Activated naive CD4-positive, alpha-beta T cell treated with anti-CD3 and anti-CD28 coated beads, Interleukin-2, amount 10 ng/mL, durations not matched to agents 7 days and 5 days (primary cell): Measurements from ENCODE around the gene HSD3B7.

Experiments
- CTCF ChIA-PET: fragments of 350-600 bp; sonication (Branson Sonifier 250); formaldehyde crosslinking; loops from one replicate; lab custom pipeline; 2021; ENCODE audit warnings: antibody characterized with exemption; lab: Charles Lee
- DNase-seq: peaks from one replicate; pipeline ENCODE4 v3.0.0-alpha.2; 2020
- H3K27ac Mint-ChIP-seq: one replicate; pipeline ENCODE4 v1.8.0; 2021; ENCODE audit warnings: mild to moderate bottlenecking, moderate library complexity, mixed read lengths
- H3K27me3 Mint-ChIP-seq: one replicate; pipeline ENCODE4 v1.8.0; 2021; ENCODE audit warnings: mild to moderate bottlenecking, mixed read lengths
- H3K36me3 Mint-ChIP-seq: one replicate; pipeline ENCODE4 v1.8.0; 2021; ENCODE audit warnings: mixed read lengths
- H3K4me1 Mint-ChIP-seq: one replicate; pipeline ENCODE4 v1.8.0; 2021; ENCODE audit warnings: mixed read lengths
- H3K4me3 Mint-ChIP-seq: one replicate; pipeline ENCODE4 v1.8.0; 2021; ENCODE audit warnings: mild to moderate bottlenecking, moderate library complexity, mixed read lengths
- H3K9me3 Mint-ChIP-seq: one replicate; pipeline ENCODE4 v1.8.0; 2021; ENCODE audit warnings: mixed read lengths

HSD3B7 gene

GRCh38 chr16:30950516-30951065 is 34.4 kb upstream of the HSD3B7 start:
- no peak for DNase-seq
- Mint-ChIP-seq H3K36me3 (peaks cover 12% of the 10 kb centered on the region), H3K4me3 (peak overlapping the region; percentile 97), H3K9me3 (no peaks in the 10 kb centered on the region), H3K27me3 (no peaks in the 10 kb centered on the region), H3K4me1 (peaks cover 28% of the 10 kb centered on the region), H3K27ac (peak overlapping the region; percentile 92)
- CTCF ChIA-PET = interaction anchor here (0.8 to 1.4 kb wide), 5 partner anchors 9 to 18 kb away, joined by 3 to 5 read pairs (median 5); no protein-coding TSS in a partner anchor

GRCh38 chr16:30951193-30951592 is 33.8 kb upstream of the HSD3B7 start:
- Mint-ChIP-seq H3K4me3 (peak overlapping the region; percentile 97), H3K27me3 (no peaks in the 10 kb centered on the region), H3K27ac (no peak overlapping the region), H3K4me1 (peaks cover 31% of the 10 kb centered on the region), H3K9me3 (no peaks in the 10 kb centered on the region), H3K36me3 (peaks cover 12% of the 10 kb centered on the region)
- CTCF ChIA-PET = no interaction called here
- no peak for DNase-seq

- Mint-ChIP-seq H3K4me1 (peaks cover 36% of the 10 kb centered on the region), H3K27me3 (no peaks in the 10 kb centered on the region), H3K27ac (no peak overlapping the region), H3K4me3 (no peak overlapping the region), H3K9me3 (no peaks in the 10 kb centered on the region), H3K36me3 (peaks cover 11% of the 10 kb centered on the region)
- CTCF ChIA-PET = interaction anchor here (0.7 kb wide), 1 partner anchor 10 kb away, joined by 3 read pairs; no protein-coding TSS in a partner anchor
- DNase-seq = no peak
Measured at GRCh38 chr16:30951750-30952149, 33.3 kb upstream of the HSD3B7 start.

GRCh38 chr16:30953111-30953510 is 31.9 kb upstream of the HSD3B7 start:
- H3K4me1 Mint-ChIP-seq = peaks cover 44% of the 10 kb centered on the region
- no peak for DNase-seq
- H3K9me3 Mint-ChIP-seq = no peaks in the 10 kb centered on the region
- CTCF ChIA-PET = interaction anchor here (1.7 to 4.2 kb wide), 3 partner anchors 9 to 31 kb away, joined by 4 to 31 read pairs (median 5); no protein-coding TSS in a partner anchor
- H3K4me3 Mint-ChIP-seq = no peak overlapping the region
- H3K27ac Mint-ChIP-seq = no peak overlapping the region
- no peaks in the 10 kb centered on the region for H3K27me3 Mint-ChIP-seq
- H3K36me3 Mint-ChIP-seq = peaks cover 13% of the 10 kb centered on the region

- peak; percentile 74 for DNase-seq
- Mint-ChIP-seq H3K36me3 (peaks cover 15% of the 10 kb centered on the region), H3K9me3 (no peaks in the 10 kb centered on the region), H3K27ac (peak overlapping the region; percentile 24), H3K27me3 (no peaks in the 10 kb centered on the region), H3K4me1 (peaks cover 46% of the 10 kb centered on the region), H3K4me3 (no peak overlapping the region)
- CTCF ChIA-PET = interaction anchor here (0.7 to 4.2 kb wide), 10 partner anchors 9 to 189 kb away, joined by 3 to 31 read pairs (median 4); no protein-coding TSS in a partner anchor
Measured at GRCh38 chr16:30953511-30954124, 31.4 kb upstream of the HSD3B7 start.

- CTCF ChIA-PET = interaction anchor here (1.9 to 4.2 kb wide), 3 partner anchors 14 to 187 kb away, joined by 10 to 31 read pairs (median 11); no protein-coding TSS in a partner anchor
- Mint-ChIP-seq H3K27ac (no peak overlapping the region), H3K4me3 (no peak overlapping the region), H3K27me3 (no peaks in the 10 kb centered on the region), H3K4me1 (peaks cover 50% of the 10 kb centered on the region), H3K36me3 (peaks cover 20% of the 10 kb centered on the region), H3K9me3 (no peaks in the 10 kb centered on the region)
- DNase-seq = no peak
Measured at GRCh38 chr16:30954993-30955392, 30.0 kb upstream of the HSD3B7 start.

GRCh38 chr16:30956601-30957455 is 28.2 kb upstream of the HSD3B7 start:
- Mint-ChIP-seq H3K4me1 (peaks cover 44% of the 10 kb centered on the region), H3K9me3 (no peaks in the 10 kb centered on the region), H3K27me3 (no peaks in the 10 kb centered on the region), H3K27ac (peak overlapping the region; percentile 98), H3K4me3 (peak overlapping the region; percentile 85), H3K36me3 (peaks cover 32% of the 10 kb centered on the region)
- peak; percentile 90 for DNase-seq
- CTCF ChIA-PET = interaction anchor here (4.2 kb wide), 1 partner anchor 15 kb away, joined by 31 read pairs; no protein-coding TSS in a partner anchor

- CTCF ChIA-PET = no interaction called here
- Mint-ChIP-seq H3K4me3 (peak within 1 kb of the TSS; percentile 91), H3K4me1 (peaks cover 44% of the 10 kb centered on the region), H3K27me3 (no peaks in the 10 kb centered on the region), H3K9me3 (no peaks in the 10 kb centered on the region), H3K27ac (peak within 1 kb of the TSS; percentile 98), H3K36me3 (peaks cover 37% of the 10 kb centered on the region)
- peak; percentile 98 for DNase-seq
Measured at GRCh38 chr16:30957456-30958174, 27.4 kb upstream of the HSD3B7 start, which contains the start of gene SETD1A. Gene SETD1A, plus strand, starts transcription at chr16:30957754. Its CDS starts 978 bp downstream, at chr16:30958732.

- Mint-ChIP-seq H3K27ac (peak overlapping the region; percentile 93), H3K36me3 (peaks cover 42% of the 10 kb centered on the region), H3K4me3 (peak overlapping the region; percentile 91), H3K9me3 (no peaks in the 10 kb centered on the region), H3K4me1 (peaks cover 42% of the 10 kb centered on the region), H3K27me3 (no peaks in the 10 kb centered on the region)
- CTCF ChIA-PET = interaction anchor here (1.1 kb wide), 1 partner anchor 23 kb away, joined by 3 read pairs; no protein-coding TSS in a partner anchor
- no peak for DNase-seq
Measured at GRCh38 chr16:30958175-30959079, 26.6 kb upstream of the HSD3B7 start.

- no peak for DNase-seq
- Mint-ChIP-seq H3K27ac (no peak overlapping the region), H3K4me1 (peaks cover 33% of the 10 kb centered on the region), H3K36me3 (peaks cover 55% of the 10 kb centered on the region), H3K4me3 (no peak overlapping the region), H3K27me3 (no peaks in the 10 kb centered on the region), H3K9me3 (no peaks in the 10 kb centered on the region)
- CTCF ChIA-PET = interaction anchor here (1.2 kb wide), 1 partner anchor 181 kb away, joined by 3 read pairs; no protein-coding TSS in a partner anchor
Measured at GRCh38 chr16:30961384-30961783, 23.6 kb upstream of the HSD3B7 start.

GRCh38 chr16:30963925-30964511 is 21.0 kb upstream of the HSD3B7 start:
- CTCF ChIA-PET = interaction anchor here (0.6 to 0.9 kb wide), 2 partner anchors 10 to 21 kb away, joined by 3 to 4 read pairs; partner anchors contain the start of gene HSD3B7
- H3K9me3 Mint-ChIP-seq = no peaks in the 10 kb centered on the region
- H3K4me1 Mint-ChIP-seq = peaks cover 15% of the 10 kb centered on the region
- no peak overlapping the region for H3K4me3 Mint-ChIP-seq
- no peaks in the 10 kb centered on the region for H3K27me3 Mint-ChIP-seq
- H3K36me3 Mint-ChIP-seq = peaks cover 68% of the 10 kb centered on the region
- DNase-seq = no peak
- peak overlapping the region; percentile 11 for H3K27ac Mint-ChIP-seq

GRCh38 chr16:30964574-30965226 is 20.3 kb upstream of the HSD3B7 start:
- no peak overlapping the region for H3K27ac Mint-ChIP-seq
- no peaks in the 10 kb centered on the region for H3K9me3 Mint-ChIP-seq
- no peaks in the 10 kb centered on the region for H3K27me3 Mint-ChIP-seq
- no peak for DNase-seq
- no peak overlapping the region for H3K4me3 Mint-ChIP-seq
- H3K36me3 Mint-ChIP-seq = peaks cover 68% of the 10 kb centered on the region
- CTCF ChIA-PET = interaction anchor here (0.9 kb wide), 1 partner anchor 20 kb away, joined by 4 read pairs; the partner anchor contains the start of gene HSD3B7
- H3K4me1 Mint-ChIP-seq = peaks cover 8% of the 10 kb centered on the region
